Cardiac muscle cell (in vitro differentiated cells and primary cell): ENCODE results near the gene PSRC1. TPM values are rescaled to one million over a fixed set of nuclear protein-coding genes. Genes with fewer than 3 reads are reported as not detected.

Experiments
- DNase-seq, 2 donors: peaks; one replicate each; pipeline versions ENCODE4 v3.0.0 to v3.0.0-alpha.2; 2010 to 2017; ENCODE audit warnings: low read depth in 1 of 2, low spot score in 1 of 2
- H3K27ac ChIP-seq: fragments of 200-600 bp; sonication (generic); 2 replicates; pipeline ENCODE4 v1.5.1; 2016
- H3K27me3 ChIP-seq: fragments of 200-600 bp; sonication (generic); 2 replicates; pipeline ENCODE4 v1.6.0; 2016; ENCODE audit warnings: control low read depth
- H3K36me3 ChIP-seq: fragments of 200-600 bp; sonication (generic); 2 replicates; pipeline ENCODE4 v1.5.1; 2016; ENCODE audit warnings: control low read depth
- H3K4me1 ChIP-seq: fragments of 200-600 bp; sonication (generic); 2 replicates; pipeline ENCODE4 v1.8.1; 2017; ENCODE audit warnings: low read depth, mild to moderate bottlenecking, mixed run types
- H3K4me3 ChIP-seq: fragments of 200-600 bp; sonication (generic); 2 replicates; pipeline ENCODE4 v1.5.1; 2016; ENCODE audit warnings: mild to moderate bottlenecking
- H3K9me3 ChIP-seq: fragments of 200-600 bp; sonication (generic); 2 replicates; pipeline ENCODE4 v1.5.1; 2017; ENCODE audit warnings: low read depth, mild to moderate bottlenecking, control low read depth
- polyA plus RNA-seq: library from polyadenylated mRNA; unstranded; fragments of >200 nt; fragmentation: Nextera tagmentation; extraction: Ambion mirVana; gene quantifications from 2 replicates; pipeline ENCODE4 v1.2.1, GENCODE V29; 2016
- total RNA-seq: library from RNA; depleted of rRNA; stranded (reverse); fragments of >200 nt; gene quantifications from 2 replicates; pipeline ENCODE4 v1.2.3, GENCODE V29; 2016
- TF ChIP-seq, protein P1 (sequence below): IDR thresholded peaks from 2 replicates; pipeline ENCODE4 v1.5.1; 2012; ENCODE audit warnings: low read depth, mild to moderate bottlenecking, low read length

Gene PSRC1
- total and polyA plus RNA-seq, 2 experiments from 2014 or later: 13.4 to 41.8 TPM

DNA sequence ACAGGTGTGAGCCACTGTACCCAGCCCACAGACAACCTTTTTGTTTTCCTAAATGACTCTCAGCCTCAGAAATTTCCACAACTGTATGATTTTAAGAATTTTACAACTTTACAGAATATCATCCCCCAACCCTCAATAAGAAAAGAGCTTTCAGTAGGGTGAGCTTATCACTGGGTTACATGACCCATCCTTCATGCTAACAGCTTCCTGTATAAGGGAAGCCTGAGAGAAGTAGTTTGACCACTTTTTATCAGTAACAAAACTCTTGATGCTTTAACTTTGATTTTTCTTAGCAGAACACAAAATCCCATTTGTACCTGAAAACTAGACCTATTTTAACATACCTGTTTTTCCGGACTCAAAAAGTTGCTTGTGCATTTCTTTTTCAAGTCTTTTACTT lies 33.6 kb upstream of the PSRC1 start:
- no peak for DNase-seq
- Histone ChIP-seq H3K27me3 (no peaks in the 10 kb centered on the region), H3K4me3 (no peak overlapping the region), H3K4me1 (peaks cover 5% of the 10 kb centered on the region), H3K27ac (no peak overlapping the region), H3K9me3 (no peaks in the 10 kb centered on the region), H3K36me3 (peaks cover 34% of the 10 kb centered on the region)
- TF ChIP-seq, protein P1, sequence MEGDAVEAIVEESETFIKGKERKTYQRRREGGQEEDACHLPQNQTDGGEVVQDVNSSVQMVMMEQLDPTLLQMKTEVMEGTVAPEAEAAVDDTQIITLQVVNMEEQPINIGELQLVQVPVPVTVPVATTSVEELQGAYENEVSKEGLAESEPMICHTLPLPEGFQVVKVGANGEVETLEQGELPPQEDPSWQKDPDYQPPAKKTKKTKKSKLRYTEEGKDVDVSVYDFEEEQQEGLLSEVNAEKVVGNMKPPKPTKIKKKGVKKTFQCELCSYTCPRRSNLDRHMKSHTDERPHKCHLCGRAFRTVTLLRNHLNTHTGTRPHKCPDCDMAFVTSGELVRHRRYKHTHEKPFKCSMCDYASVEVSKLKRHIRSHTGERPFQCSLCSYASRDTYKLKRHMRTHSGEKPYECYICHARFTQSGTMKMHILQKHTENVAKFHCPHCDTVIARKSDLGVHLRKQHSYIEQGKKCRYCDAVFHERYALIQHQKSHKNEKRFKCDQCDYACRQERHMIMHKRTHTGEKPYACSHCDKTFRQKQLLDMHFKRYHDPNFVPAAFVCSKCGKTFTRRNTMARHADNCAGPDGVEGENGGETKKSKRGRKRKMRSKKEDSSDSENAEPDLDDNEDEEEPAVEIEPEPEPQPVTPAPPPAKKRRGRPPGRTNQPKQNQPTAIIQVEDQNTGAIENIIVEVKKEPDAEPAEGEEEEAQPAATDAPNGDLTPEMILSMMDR: no peak

- peaks cover 5% of the 10 kb centered on the region for H3K4me1 ChIP-seq
- H3K27ac ChIP-seq: no peak overlapping the region
Observed at GRCh38 chr1:109315288-109315687, 32.3 kb upstream of the PSRC1 start.

GRCh38 chr1:109314795-109315194 lies 31.9 kb upstream of the PSRC1 start:
- peaks cover 5% of the 10 kb centered on the region for H3K4me1 ChIP-seq
- no peaks in the 10 kb centered on the region for H3K9me3 ChIP-seq
- DNase-seq: peak in 1 of 2 donors; percentile 29
- H3K4me3 ChIP-seq: no peak overlapping the region
- TF ChIP-seq, protein P1: no peak
- no peaks in the 10 kb centered on the region for H3K27me3 ChIP-seq
- H3K36me3 ChIP-seq: peaks cover 18% of the 10 kb centered on the region
- no peak overlapping the region for H3K27ac ChIP-seq

More at GRCh38 chr1:109315288-109315687, 32.3 kb upstream of the PSRC1 start:
- Histone ChIP-seq H3K9me3 (no peaks in the 10 kb centered on the region), H3K36me3 (peaks cover 23% of the 10 kb centered on the region), H3K4me3 (no peak overlapping the region), H3K27me3 (no peaks in the 10 kb centered on the region)
- TF ChIP-seq, protein P1: no peak
- no peak for DNase-seq

DNA sequence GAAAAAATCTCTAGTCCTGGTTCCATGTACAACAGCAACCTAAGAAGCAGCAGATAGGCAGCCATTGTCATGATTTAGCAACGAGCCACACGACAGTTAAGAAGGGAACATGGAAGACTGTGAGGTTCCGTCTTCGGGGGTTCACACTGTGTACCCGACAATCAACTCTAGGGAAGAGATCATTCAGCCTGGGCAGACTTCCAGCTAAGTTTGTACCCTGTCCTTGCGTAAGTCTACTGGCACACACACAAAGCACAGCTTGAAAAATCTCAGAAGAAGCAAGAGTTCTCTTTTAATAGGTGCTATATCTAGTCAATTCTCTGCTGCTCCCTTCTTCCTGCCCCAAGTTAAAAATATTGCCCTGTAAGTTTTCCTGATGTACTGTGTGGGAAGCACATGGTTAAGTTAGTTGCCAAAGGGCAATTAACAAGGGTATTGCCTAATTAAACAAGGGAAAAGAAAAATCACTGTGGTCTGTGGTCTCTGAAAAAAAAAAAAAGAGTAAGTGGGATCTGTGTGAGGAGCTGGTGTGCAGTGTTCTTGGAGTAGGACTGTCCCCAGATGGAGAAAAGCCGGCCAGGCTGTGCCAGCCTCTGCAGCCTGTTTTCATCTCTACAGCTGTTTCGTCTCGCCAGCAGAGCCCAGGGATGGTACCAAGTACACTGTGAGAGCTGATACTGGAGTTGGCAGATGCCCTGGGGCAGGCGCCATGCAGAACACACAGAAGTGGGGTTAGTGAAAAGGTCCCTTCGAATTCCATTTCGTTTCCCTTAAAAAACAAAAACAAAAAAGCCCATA lies 30.2 kb upstream of the PSRC1 start:
- DNase-seq: peak in 1 of 2 donors; percentile 44
- Histone ChIP-seq H3K4me3 (no peak overlapping the region), H3K4me1 (peaks cover 17% of the 10 kb centered on the region), H3K36me3 (peaks cover 18% of the 10 kb centered on the region), H3K27ac (no peak overlapping the region), H3K27me3 (no peaks in the 10 kb centered on the region), H3K9me3 (no peaks in the 10 kb centered on the region)
- TF ChIP-seq, protein P1: no peak

GRCh38 chr1:109312246-109312645 lies 29.3 kb upstream of the PSRC1 start:
- Histone ChIP-seq H3K27ac (no peak overlapping the region), H3K9me3 (no peaks in the 10 kb centered on the region), H3K4me3 (no peak overlapping the region), H3K36me3 (peaks cover 14% of the 10 kb centered on the region), H3K4me1 (peaks cover 17% of the 10 kb centered on the region), H3K27me3 (no peaks in the 10 kb centered on the region)
- TF ChIP-seq, protein P1: no peak
- no peak for DNase-seq
